Measurements from ENCODE around the gene PRND.
"Not testable (repeated sequence)": the region's sequence is repeated elsewhere in the genome, so short reads cannot be mapped to it uniquely, and the experiment has no call there.

PRND gene

DNA sequence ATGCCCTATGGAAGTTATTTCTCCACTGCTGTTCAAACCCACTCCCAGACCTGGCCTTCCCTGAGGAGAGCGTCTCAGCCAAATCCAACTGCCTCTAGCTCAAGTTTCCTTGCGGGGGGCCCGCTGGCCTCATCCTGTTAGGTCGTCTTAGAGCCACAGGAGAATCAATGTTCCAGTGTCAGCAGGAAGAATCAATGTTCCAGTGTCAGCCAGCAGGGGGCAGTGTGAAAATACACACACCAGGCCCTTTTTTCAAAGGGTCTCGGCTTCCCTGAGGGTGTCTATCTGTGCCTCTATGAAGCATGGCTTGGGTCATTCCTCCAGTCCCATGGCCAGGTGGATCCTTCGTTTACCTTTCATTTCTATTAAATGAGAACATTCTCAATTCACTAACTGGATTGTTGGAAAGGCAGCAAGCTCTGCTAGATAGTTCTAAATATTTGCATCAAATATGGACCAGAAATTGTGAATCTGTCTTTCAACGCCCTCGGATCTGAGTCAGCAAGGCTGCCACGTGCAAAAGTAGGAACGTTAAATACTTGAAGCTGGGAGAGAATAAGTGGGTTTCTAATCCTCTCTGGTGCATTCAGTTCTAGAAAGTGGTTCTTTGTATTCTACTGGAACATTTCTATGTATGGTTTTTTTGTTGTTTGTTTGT lies 19.2 kb downstream of the PRND start:
- DNase-seq = peak; percentile 2 to 72 (median 39)

DNA sequence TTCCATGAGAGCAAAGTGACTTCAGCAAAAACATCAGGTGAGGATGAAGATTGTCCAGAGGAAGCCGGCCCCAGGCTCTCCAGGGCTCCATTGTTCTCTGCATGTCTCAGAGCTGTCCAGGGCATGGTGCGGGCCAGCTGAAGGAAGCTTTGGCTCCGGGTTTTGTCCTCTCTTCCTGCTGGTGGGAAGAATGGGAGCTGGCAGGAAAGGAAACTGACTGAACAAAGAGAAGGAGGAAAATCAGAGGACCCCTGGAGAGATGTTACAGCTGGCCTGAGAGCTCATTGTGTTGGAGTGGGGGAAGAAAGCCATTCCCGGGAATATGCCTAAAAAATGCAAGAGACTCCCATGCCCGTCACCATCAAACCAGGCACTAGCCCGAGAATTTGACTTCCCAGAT lies 27.1 kb downstream of the PRND start:
- no peak for DNase-seq

DNA sequence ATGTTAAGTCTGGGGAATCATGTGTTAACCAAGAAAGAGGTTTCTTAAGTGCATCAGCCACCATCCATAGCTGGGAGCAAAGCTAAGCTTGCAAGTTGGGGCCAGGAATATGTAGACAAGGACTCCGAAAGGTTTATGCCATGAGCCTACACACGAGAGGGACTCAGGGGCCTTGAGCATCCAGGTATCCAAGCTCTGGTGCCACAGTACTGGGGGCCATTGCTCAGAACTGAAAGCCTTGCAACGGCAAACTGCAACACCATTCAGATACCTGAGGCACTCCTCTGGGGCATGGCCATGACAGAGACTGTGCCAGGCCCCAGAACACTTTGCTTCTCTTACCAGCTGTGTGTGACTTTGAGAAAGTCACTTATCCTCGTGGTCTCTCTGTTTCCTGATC lies 27.6 kb downstream of the PRND start:
- no peak for DNase-seq

DNA sequence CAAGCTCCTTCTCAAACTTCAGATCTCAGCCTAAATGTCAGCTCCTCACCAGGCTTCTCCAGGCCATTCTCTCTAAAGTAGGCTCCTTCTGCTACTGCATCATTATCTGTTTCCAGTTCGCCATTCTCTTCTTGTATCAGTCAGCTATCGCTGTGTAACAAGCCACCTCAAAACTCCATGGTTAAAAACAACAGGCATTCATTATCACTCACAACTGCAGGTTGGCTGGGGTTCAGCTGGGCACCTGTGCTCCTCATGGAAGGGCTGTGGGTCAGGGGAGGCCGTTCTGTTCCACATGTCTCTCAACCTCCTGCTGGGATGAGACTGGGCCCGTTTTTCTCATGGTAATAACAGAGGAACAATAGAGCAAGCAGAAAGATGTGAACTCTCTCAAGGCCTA lies 28.7 kb downstream of the PRND start:
- no peak for DNase-seq

DNA sequence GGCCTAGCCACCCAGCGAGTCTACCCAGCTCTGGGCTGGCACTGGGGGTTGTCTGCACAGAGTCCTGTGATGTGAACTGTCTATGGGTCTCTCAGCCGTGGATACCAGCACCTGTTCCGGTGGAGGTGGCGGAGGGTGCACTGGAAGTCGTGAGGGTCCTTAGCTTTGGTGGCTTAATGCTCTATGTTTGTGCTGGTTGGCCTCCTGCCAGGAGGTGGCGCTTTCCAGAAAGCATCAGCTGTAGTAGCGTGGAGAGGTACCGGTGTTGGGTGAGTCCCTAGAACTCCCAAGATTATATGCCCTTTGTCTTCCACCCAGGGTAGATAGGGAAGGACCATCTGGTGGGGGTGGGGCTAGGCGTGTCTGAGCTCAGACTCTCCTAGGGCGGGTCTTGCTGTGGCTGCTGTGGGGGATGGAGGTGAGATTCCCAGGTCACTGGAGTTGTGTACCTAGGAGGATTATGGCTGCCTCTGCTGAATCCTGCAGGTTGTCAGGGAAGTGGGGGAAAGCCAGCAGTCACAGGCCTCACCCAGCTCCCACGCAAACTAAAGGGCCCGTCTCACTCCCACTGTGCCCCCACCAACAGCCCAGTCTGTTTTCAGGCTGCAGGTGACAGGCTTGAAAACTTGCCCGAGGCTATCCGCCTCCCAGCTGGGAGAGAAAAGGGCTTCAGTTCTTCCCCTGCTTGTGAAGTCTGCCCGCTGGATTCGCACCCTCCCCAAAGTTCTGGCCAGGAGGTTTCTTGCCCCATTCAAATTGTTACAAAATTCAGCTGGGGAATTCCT lies 37.6 kb downstream of the PRND start:
- DNase-seq = peak in 3 of 6 experiments; percentile 5 to 22 (median 21)

DNA sequence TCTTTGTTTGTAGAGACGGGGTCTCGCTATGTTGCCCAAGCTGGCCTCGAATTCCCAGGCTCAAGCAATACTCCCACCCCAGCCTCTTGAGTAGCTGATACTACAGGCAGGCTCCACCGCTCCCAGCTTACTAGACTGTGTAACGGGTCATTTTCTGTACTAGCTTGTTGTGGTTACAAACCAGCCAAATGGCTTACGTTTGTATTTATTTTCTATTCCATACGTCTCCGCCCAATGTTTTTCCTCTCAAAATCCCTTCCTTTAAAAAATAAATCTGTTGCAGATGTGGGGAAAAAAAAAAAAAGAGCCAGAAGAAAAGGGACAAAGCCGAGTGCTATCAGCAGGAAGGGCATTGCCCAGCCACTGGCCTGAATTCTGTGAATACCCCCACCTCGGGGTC lies 41.6 kb downstream of the PRND start:
- DNase-seq = no peak

DNA sequence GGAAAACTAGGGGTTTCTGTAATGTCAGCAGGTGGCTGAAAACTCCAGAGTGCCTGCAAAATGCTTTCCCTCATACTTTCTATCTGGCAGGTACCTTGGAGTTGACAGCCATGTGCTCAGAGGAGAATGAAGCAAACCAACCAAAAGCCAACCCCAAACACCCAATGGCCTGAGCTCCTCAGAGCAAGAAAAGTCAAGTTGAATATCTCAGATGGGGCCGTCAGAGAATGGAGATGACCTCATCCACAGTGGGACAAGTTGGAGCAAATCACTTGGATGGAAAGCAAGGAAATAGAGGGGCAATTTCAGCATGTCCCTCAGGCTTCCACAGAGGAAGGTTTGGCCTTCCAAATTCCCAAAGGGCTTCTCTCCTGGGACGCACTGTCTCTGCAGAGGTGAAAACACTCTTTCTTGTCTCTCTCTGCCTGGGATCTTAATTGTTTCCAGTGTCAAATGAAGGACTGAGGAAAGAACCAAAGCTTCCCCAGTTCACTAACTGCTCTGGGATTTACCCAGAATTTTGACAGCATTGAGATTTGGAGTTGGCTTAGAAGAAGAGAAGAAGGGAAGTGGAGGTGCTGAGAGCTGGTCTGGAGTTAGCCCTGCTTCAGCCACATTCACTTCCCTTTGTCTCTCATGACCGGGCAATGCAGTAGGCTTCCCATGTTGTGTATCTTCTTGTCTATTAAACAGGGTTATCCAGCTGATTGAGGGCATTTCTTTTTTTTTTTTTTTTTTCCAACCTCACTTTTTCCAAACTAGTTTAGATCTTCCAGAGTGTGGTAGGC lies 42.2 kb downstream of the PRND start:
- no peak for DNase-seq

DNA sequence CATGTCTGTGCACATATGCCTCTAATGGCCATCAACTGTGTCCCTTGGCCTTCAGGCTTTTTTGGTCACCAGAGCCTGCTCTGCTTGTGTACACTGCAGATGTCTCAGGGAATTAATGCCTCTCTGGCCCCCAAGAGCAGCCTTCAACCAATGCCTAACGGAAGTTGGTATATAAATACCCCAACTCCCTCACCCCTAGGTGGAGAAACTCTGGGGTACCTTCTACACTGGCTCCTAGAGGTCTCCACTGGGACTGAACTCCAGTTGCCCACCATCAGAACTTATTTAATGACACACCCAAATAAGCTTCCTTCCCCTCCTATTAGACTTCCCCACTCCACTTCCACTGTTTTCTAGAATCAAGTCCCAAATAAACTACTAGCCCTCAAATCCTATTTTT lies 43.1 kb downstream of the PRND start:
- no peak for DNase-seq

DNA sequence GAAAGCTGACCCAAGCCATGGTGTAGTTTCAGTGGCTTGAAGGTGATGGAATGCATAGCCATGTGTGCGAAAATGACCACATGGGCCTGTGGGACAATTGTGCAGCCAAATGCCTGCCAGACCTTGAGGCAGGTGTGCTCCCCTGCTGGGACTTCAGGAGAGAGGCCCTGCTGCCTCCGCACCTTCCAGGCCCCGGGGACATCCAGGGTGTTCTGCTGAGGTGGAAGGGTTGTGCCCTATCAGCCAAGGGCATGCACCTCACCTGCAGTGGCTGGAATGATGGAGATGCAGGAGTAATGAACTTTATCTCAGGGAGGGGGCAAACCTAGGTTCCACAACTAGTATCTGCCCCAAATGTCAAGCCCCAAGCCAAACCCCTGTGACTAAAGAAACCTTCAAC lies 44.0 kb downstream of the PRND start:
- no peak for DNase-seq

DNA sequence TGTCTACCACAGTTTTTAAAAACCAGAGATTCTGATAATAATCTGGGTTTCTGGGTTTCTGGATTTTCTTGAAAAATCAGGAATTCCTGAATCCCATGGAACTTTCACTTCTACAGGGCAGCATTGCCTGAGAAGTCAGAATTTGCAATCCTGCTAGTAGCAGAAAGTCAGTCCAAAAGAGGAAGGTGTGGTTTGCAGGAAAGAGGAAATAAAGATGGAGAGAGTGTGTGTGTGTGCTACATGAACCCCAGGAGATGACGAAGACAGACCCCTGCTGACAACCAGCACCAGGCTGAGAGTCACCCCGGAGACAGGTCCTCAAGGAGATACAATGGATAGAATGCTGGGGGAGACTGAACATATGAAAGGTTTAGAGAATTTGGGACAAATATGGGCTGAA lies 44.9 kb downstream of the PRND start:
- DNase-seq = no peak

DNA sequence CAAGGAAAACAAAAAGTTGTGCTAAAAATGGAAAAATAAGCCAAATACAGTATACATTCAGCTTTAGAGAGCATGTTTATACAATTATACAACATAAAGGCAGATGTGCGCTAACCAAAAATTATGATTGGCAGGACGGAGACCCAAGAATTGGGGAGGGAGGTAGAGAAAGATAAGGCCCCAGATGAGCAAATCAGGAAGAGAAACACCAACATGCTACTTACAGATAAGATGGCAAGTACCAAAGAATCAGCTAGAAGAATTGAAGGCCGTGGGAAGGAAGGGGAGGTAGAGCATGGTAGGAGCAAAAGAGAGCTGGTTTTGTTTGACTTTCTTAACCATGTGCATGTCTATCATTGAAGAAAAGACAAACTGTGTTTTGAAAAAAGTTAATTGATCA lies 45.4 kb downstream of the PRND start:
- no peak for DNase-seq

DNA sequence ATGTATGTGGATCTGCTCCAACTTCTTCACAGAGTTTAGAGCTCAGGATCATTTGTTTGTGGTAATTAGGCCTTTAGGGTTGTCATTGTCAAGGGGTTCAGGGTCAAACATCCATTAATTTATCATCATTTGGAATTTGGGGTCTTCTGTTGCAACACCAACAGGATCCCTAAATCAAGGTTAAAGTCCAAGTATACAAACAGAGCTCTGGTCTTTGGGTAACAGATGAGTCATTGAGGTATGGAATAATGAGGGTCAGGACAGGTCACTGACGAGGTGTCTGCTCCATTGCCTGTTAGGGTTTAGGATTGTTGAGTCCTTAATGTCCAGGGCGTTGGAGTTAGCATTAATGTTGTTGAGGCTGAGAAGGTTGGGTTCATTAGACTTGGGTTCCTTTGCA lies 47.6 kb downstream of the PRND start:
- no peak for DNase-seq

DNA sequence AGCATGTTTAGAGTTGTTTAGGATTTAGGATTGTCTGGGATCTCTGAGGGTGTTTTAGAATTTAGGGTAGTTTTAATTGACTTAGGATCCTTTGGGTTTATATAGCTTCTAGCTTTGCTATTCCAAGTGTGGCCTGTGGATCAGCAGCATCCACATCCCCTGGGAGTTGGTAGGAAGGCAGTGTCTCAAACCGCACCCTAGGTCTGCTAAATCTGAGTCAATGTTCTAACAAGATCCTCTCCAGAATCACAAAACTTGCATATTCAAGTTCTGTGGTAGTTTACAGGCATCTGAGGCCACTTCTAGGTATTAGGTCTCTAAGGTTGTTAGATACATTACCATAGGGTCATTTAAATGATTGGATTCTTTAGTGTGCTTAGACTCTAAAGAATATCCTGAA lies 48.3 kb downstream of the PRND start:
- no peak for DNase-seq

DNA sequence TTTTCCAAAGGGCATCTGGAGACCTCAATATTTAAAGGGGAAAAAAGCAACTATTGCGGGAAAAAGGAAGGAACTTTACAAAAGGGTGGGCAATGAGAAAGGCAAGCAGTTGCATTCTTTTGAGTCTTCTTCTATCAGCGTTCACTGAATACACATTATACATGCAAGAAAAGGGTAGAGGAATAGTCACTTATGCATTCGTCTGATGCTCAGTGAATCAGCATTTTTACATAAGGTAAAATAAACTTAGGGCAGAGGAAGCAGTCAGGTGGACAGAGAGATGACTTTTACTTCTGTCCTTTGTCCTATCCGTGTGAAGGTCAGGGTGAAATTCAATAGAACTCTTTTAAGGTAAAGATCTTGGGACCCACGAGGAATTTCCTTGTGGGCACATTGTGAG lies 49.3 kb downstream of the PRND start:
- DNase-seq = no peak

DNA sequence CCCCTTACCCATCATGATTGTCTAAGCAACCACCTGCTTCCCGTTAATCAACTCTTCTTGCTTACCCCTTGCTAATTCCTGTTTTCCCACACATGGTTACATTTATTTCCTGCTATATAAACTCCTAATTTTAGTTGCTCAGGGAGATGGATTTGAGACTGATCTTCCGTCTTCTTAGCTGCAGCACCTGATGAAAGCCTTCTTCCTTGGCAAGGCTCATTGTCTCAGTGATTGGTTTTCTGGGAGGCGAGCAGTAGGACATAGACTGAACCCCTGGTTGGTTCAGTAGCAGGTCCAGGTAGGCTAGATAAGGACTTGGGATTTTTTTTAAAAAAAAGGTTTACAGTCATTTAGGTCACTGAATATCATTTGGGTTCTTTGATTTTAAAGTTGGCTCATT lies 50.4 kb downstream of the PRND start:
- DNase-seq = no peak

DNA sequence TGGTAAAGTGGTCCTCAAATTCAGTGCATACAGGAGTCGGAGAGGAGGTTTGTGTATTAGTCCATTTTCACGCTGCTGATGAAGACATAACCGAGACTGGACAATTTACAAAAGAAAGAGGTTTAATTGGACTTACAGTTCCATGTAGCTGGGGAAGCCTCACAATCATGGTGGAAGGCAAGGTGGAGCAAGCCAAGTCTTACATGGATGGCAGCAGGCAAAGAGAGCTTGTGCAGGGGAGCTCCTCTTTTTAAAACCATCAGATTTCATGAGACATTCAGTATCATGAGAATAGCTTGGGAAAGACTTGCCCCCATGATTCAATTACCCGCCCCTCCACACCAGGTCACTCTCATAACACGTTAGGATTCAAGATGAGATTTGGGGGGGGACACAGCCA lies 51.3 kb downstream of the PRND start:
- DNase-seq = not testable (repeated sequence)

DNA sequence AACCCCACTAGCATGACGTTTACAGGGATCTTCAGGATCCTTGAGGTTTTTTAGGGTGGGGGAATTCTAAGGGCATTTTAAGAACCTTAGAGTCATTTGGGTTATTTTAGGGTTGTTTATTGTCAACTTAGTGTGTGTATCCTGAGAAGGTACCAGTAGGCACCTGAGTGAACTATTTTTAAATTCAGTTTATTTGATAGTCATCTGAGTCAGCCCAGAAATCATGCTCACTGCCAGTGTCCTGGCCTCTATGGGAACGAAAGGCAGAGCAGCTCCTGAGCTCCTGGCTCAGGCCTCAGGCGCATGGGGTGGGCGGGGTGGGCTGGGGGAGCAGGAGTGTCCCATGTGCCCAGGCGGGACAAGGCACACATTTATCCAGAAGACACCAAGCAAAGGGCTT lies 52.0 kb downstream of the PRND start:
- DNase-seq = no peak

DNA sequence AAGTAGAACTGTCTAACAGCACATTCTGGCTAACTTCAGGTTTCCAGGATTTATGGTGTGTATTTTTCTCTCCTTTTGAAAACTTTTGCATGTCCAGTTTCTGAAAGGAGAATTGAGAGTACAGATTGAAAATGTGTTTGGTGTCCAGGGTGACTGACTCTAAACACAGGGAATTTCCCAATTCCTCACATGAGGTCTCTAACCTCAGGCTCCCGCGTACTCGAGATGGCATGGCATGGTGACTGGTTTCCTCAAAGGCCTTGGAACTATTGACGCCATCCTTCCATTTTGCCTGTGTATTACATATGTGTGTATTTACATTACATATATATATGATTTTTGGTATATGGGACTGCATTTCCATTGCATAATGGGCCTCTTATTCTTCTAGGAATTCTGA lies 52.5 kb downstream of the PRND start:
- DNase-seq = no peak

DNA sequence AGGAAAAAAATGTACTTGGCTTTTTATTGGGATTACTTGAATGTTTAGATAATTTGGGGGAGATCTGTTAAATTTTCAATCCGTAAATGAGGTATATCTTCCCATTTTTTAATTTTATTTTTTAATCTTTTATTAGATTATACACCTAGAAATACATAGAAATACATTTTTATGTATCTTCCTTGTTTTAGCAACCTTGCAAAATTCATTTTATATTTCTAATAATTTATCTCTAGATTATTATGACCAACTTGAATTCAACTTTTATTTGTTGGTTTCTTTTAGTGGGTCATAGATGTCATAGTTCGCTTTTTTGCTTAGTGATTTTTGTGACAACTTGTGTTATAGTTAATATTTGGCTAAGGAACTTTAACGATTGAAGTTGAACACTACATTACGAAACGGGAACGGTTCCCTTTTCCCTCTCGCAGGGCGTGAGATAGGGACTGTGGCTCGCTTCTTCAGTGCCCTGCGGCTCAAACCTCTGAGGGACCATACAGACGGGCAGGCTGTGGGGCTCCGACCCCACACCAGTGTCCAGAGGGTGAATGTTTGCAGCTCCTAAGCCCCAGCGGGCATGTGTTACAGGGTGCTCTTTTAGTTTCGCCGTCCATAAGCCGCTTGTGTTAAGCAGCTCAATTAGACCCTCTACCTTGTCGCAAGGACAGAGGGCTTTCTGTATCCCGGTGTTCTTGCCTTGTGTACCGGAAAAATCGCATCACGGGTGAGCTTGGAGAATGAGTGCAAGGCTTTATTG lies 53.8 kb downstream of the PRND start:
- DNase-seq = no peak

DNA sequence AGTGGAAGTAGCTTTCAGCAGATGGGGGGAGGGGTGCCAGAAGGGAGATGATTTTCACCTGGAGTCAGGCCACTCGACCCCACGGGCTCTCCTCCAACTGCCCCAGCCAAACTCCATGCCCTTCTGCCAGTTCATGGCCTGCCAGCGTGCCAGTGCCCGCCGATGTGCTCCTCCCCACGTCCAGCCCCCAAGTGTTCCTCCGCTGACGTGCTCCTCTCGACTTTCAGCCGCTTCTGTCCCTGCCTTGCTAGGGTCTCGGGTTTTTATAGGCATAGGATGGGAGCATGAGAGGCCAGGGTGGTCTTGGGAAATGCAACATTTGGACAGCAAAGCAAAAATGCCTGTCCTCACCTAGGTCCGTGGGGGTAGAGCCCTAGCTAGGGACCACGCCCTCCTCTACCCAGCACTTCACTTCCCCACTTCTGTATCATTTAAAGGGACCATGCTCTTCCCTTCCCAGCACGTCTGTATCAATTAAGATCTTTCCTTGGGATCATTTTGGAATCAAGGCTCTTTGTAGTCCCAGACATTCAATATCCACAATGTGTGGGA lies 54.4 kb downstream of the PRND start:
- no peak for DNase-seq

All from stimulated activated naive CD4-positive, alpha-beta T cell (primary cell).